ENCODE measurements around the gene GSG1L. TPM values are rescaled to one million over a fixed set of nuclear protein-coding genes. Genes with fewer than 3 reads are reported as not detected.

Gene GSG1L
- total RNA-seq, result not detected in 2 replicates

DNA sequence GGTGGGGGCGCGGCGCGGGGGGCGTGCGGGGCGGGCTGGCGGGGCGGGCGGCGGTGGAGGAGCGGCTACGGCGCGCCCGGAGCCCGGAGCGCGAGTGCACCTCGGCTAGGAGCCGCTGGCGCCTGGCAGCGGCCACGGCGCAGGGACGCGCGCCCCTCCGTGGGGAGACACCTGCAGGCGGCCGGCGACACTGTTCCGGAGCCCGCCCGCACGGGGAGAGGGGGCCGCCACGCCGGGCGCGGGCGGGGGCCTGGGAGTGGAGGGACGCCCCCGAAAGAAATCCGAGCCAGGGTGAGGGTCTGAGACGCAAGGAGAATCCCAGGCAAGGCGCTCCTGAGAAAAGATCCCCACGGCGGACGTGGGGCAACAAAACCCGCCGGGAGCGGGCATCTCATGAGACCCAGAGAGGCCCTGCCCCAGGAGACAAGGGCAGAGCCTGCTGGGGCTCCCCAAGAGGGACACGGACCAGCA lies at the start of gene GSG1L:
GSG1L (minus strand) TSS at position 124 of the 471 bp plus-strand sequence. CDS start 290 bp downstream, outside the sequence.
- no peak for TF ChIP-seq CTCF (conservative IDR thresholded peaks at IDR 0.05; ENCODE audit: low read depth, low read length)
- no peak within 1 kb of the TSS for H3K4me3 ChIP-seq (ENCODE audit: low read depth, low read length)

DNA sequence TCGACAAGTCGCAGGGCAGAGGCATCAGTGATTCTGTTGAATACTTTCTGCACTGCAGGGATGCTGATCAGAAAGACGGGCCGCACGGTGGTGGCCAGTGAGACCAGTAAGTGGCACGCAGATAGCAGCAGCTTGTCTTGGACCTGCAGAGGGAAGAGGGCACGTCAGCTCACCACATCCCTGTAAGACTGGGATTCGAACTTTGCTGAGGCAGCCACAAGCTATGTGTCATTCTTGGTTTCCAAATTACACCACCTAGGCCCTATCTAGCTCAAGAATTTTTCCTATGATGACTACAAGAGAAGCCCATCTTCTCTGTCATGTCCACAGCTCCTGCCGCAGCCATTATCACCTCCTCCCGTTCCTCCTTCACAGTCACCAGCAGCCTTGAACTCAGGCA lies 49.4 kb upstream of the GSG1L start:
- DNase-seq (ENCODE audit: low read depth), result no peak
- H3K4me3 ChIP-seq (ENCODE audit: low read depth, low read length), result no peak overlapping the region
- TF ChIP-seq CTCF (conservative IDR thresholded peaks at IDR 0.05; ENCODE audit: low read depth, low read length), result no peak

More for the DNA sequence above, at the start of gene GSG1L:
- DNase-seq (ENCODE audit: low read depth), result no peak

DNA sequence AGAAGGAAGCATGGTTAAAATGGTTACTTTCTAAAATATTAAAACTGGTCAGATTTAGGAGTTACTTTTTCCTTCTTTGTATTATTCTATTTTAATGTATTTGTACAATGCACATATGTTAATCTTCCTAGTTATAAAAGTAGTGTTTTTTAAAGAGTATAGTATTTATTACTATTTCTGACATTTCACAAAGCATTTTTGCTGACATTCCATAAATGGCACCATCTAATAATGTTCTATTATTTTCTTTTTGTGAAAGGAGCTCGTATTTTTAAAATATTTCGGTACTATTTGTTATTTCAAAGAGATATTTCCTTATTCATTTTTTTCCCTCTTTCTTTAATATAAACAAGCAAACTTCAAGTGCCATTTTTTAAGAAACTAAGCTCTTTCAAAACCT lies 47.5 kb upstream of the GSG1L start:
- H3K4me3 ChIP-seq (ENCODE audit: low read depth, low read length), result no peak overlapping the region
- DNase-seq (ENCODE audit: low read depth), result no peak
- no peak for TF ChIP-seq CTCF (conservative IDR thresholded peaks at IDR 0.05; ENCODE audit: low read depth, low read length)

DNA sequence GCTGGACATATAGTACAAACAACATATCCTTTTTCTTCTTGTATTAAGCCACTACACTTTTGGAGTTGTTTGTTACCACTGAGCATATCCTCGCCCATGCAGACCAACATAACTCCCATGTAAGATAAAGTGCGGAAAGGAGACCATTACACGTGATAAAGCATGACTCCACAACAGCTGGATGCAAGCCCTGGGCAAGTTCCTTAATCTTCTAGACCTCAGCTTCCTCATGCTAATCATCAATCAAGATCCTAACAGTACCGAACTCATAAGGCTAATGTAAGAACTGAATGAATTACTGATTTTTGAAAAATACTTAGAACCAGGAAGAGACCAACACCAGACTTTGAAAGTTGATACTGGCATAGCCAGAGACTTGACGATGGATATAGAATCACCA lies 47.0 kb upstream of the GSG1L start:
- no peak for DNase-seq (ENCODE audit: low read depth)
- no peak overlapping the region for H3K4me3 ChIP-seq (ENCODE audit: low read depth, low read length)
- no peak for TF ChIP-seq CTCF (conservative IDR thresholded peaks at IDR 0.05; ENCODE audit: low read depth, low read length)

DNA sequence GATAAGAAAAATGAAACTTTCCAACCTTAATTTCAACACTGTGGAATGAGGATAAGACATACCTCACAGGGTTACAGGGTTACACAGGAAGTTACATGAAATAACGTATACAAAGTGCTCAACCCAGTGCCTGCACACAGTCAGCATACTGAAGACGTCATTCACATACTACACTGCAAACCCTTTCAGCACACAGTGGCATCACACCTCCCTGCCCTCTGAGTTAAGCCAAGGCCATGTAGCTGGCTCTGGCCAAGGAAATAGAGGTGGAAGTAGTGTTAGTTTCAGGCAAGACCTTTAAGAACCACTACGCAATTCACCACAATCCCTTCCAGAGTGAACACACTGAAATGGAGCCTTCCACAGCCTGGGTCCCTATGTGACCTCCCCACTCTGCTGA lies 46.6 kb upstream of the GSG1L start:
- no peak overlapping the region for H3K4me3 ChIP-seq (ENCODE audit: low read depth, low read length)
- DNase-seq (ENCODE audit: low read depth), result no peak
- no peak for TF ChIP-seq CTCF (conservative IDR thresholded peaks at IDR 0.05; ENCODE audit: low read depth, low read length)

GRCh38 chr16:28108590-28109247 lies 45.2 kb upstream of the GSG1L start:
- H3K4me3 ChIP-seq (ENCODE audit: low read depth, low read length), result no peak overlapping the region
- DNase-seq (ENCODE audit: low read depth), result no peak
- no peak for TF ChIP-seq CTCF (conservative IDR thresholded peaks at IDR 0.05; ENCODE audit: low read depth, low read length)

- no peak overlapping the region for H3K4me3 ChIP-seq (ENCODE audit: low read depth, low read length)
- no peak for DNase-seq (ENCODE audit: low read depth)
- no peak for TF ChIP-seq CTCF (conservative IDR thresholded peaks at IDR 0.05; ENCODE audit: low read depth, low read length)
Observed at GRCh38 chr16:28107232-28107631, 43.7 kb upstream of the GSG1L start.

Measured in epithelial cell of proximal tubule (primary cell).